Measurements from ENCODE around the gene LHFPL6. TPM values are rescaled to one million over a fixed set of nuclear protein-coding genes. Genes with fewer than 3 reads are reported as not detected.

The LHFPL6 gene
- total RNA-seq, 1 donor, result 0.31 TPM

DNA sequence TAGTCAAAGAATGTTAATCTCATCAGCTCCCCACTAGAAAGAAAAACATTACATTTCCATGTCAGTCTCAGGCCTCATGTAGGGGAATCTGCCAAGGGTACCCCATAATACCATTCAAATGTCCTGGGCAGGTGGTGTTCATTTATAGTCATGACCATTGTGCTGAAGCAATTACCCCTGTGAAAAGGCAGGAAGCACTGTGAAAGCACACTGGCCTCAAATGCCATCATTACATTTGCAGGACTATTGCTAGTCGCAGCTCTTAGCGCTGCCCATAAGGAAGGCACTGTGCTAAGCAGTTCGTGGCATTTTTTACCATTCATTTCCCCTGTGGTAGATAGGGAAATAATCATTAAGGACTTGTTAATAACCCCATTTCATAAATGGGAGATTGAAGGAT, 109.0 kb downstream of the LHFPL6 start:
- Histone ChIP-seq H3K27me3 (ENCODE audit: insufficient read depth, low read length) (no peaks in the 10 kb centered on the region), H3K4me1 (ENCODE audit: insufficient read depth, low read length) (no peaks in the 10 kb centered on the region), H3K4me3 (ENCODE audit: low read length) (no peak overlapping the region), H3K9me3 (ENCODE audit: low read depth, low read length) (no peaks in the 10 kb centered on the region)

- H3K4me1 ChIP-seq (ENCODE audit: insufficient read depth, low read length), result no peaks in the 10 kb centered on the region
- H3K4me3 ChIP-seq (ENCODE audit: low read length), result no peak overlapping the region
- no peaks in the 10 kb centered on the region for H3K9me3 ChIP-seq (ENCODE audit: low read depth, low read length)
- H3K27me3 ChIP-seq (ENCODE audit: insufficient read depth, low read length), result no peaks in the 10 kb centered on the region
Observed at GRCh38 chr13:39490136-39490535, 112.9 kb downstream of the LHFPL6 start.

DNA sequence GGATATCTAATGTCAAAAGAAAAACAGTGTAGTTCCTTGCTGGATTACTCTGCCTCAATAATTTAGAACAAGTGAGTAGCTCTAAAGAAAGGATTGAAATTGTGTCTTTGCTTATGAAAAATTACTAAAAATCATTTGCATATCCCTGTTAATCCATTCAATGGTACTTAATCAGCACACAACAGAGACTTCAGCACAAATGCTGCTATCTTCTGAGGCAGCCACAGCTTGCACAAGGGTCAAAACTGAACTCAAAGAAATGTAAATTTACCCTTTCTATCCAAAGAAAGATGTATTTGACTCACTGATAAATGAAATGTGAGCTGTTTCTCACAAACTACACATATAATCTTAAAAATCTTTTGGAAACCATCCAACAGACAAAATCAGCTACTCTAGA, 116.2 kb downstream of the LHFPL6 start:
- Histone ChIP-seq H3K9me3 (ENCODE audit: low read depth, low read length) (no peaks in the 10 kb centered on the region), H3K27me3 (ENCODE audit: insufficient read depth, low read length) (no peaks in the 10 kb centered on the region), H3K4me3 (ENCODE audit: low read length) (no peak overlapping the region), H3K4me1 (ENCODE audit: insufficient read depth, low read length) (no peaks in the 10 kb centered on the region)

GRCh38 chr13:39485314-39485700, 117.7 kb downstream of the LHFPL6 start:
- Histone ChIP-seq H3K9me3 (ENCODE audit: low read depth, low read length) (no peaks in the 10 kb centered on the region), H3K27me3 (ENCODE audit: insufficient read depth, low read length) (no peaks in the 10 kb centered on the region), H3K4me1 (ENCODE audit: insufficient read depth, low read length) (no peaks in the 10 kb centered on the region), H3K4me3 (ENCODE audit: low read length) (no peak overlapping the region)

GRCh38 chr13:39484506-39485313, 118.3 kb downstream of the LHFPL6 start:
- H3K4me3 ChIP-seq (ENCODE audit: low read length), result no peak overlapping the region
- H3K4me1 ChIP-seq (ENCODE audit: insufficient read depth, low read length), result no peaks in the 10 kb centered on the region
- H3K27me3 ChIP-seq (ENCODE audit: insufficient read depth, low read length), result no peaks in the 10 kb centered on the region
- no peaks in the 10 kb centered on the region for H3K9me3 ChIP-seq (ENCODE audit: low read depth, low read length)

GRCh38 chr13:39483326-39483725, 119.7 kb downstream of the LHFPL6 start:
- Histone ChIP-seq H3K4me3 (ENCODE audit: low read length) (no peak overlapping the region), H3K27me3 (ENCODE audit: insufficient read depth, low read length) (no peaks in the 10 kb centered on the region), H3K9me3 (ENCODE audit: low read depth, low read length) (no peaks in the 10 kb centered on the region), H3K4me1 (ENCODE audit: insufficient read depth, low read length) (no peaks in the 10 kb centered on the region)

DNA sequence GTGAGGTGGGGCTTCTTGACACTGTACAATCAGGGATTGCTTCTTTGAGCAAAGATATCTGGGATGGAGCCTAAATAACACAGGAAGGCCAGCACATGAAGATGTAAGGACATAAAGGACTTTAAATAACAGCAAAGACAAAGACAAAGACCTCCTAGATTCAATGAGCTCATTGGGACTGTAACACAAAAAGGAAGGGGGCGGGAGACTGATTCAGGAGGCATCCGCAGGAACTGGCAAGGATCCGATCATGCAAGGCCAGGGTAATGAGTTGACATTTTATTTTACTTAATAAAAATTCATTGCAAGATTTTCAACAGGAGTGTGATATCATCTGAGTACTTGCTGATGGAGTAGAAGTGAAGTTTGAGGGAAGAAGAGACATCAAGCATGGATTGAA, 121.5 kb downstream of the LHFPL6 start:
- Histone ChIP-seq H3K9me3 (ENCODE audit: low read depth, low read length) (no peaks in the 10 kb centered on the region), H3K27me3 (ENCODE audit: insufficient read depth, low read length) (no peaks in the 10 kb centered on the region), H3K4me1 (ENCODE audit: insufficient read depth, low read length) (no peaks in the 10 kb centered on the region), H3K4me3 (ENCODE audit: low read length) (no peak overlapping the region)

- no peaks in the 10 kb centered on the region for H3K27me3 ChIP-seq (ENCODE audit: insufficient read depth, low read length)
- H3K4me3 ChIP-seq (ENCODE audit: low read length), result no peak overlapping the region
Observed at GRCh38 chr13:39474600-39474999, 128.4 kb downstream of the LHFPL6 start.

DNA sequence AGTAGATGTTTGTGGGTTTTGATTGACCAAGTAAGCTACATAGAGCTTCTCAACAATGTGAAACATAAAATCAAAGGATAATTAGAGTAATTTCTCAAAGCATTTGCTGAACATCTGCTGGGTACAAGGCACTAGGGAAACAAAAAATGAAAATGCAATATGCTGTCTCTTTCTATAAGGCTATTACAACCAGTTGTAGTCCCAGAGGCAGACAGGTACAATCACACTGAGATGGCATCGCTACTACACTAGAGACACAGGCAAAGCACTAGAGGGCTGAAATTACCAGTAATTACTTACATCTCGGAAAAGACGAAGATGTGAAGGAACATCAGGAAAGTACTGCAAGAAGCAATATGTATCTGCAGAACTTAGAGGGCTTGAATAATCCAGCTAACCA, 133.3 kb downstream of the LHFPL6 start:
- Histone ChIP-seq H3K9me3 (ENCODE audit: low read depth, low read length) (no peaks in the 10 kb centered on the region), H3K4me3 (ENCODE audit: low read length) (no peak overlapping the region), H3K27me3 (ENCODE audit: insufficient read depth, low read length) (no peaks in the 10 kb centered on the region), H3K4me1 (ENCODE audit: insufficient read depth, low read length) (no peaks in the 10 kb centered on the region)

More at GRCh38 chr13:39474600-39474999, 128.4 kb downstream of the LHFPL6 start:
- no peaks in the 10 kb centered on the region for H3K9me3 ChIP-seq (ENCODE audit: low read depth, low read length)
- H3K4me1 ChIP-seq (ENCODE audit: insufficient read depth, low read length), result no peaks in the 10 kb centered on the region

GRCh38 chr13:39468306-39468705, 134.7 kb downstream of the LHFPL6 start:
- no peak overlapping the region for H3K4me3 ChIP-seq (ENCODE audit: low read length)
- no peaks in the 10 kb centered on the region for H3K9me3 ChIP-seq (ENCODE audit: low read depth, low read length)
- H3K4me1 ChIP-seq (ENCODE audit: insufficient read depth, low read length), result no peaks in the 10 kb centered on the region
- no peaks in the 10 kb centered on the region for H3K27me3 ChIP-seq (ENCODE audit: insufficient read depth, low read length)

DNA sequence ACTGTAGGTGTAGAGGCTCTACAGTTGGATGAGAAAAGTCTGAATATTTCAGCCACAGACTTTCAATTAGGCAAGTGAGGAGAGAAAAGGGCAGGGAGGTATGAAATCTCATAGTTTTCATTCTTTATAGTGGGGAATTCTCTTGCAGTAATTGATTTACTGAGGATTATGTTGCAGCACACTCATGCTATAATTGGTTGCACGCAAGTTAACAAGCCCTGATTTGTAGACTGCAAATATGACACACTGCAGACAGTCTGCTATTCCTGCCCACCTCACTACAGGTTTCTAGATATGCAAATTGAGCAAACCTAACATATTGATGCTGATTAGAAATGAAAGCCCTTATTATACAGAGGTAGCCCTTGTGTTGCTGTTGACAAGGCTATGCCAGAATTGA, 139.4 kb downstream of the LHFPL6 start:
- no peaks in the 10 kb centered on the region for H3K27me3 ChIP-seq (ENCODE audit: insufficient read depth, low read length)
- no peak overlapping the region for H3K4me3 ChIP-seq (ENCODE audit: low read length)
- no peaks in the 10 kb centered on the region for H3K9me3 ChIP-seq (ENCODE audit: low read depth, low read length)
- no peaks in the 10 kb centered on the region for H3K4me1 ChIP-seq (ENCODE audit: insufficient read depth, low read length)

- Histone ChIP-seq H3K27me3 (ENCODE audit: insufficient read depth, low read length) (no peaks in the 10 kb centered on the region), H3K4me1 (ENCODE audit: insufficient read depth, low read length) (no peaks in the 10 kb centered on the region), H3K9me3 (ENCODE audit: low read depth, low read length) (no peaks in the 10 kb centered on the region), H3K4me3 (ENCODE audit: low read length) (no peak overlapping the region)
Observed at GRCh38 chr13:39462906-39463305, 140.1 kb downstream of the LHFPL6 start.

DNA sequence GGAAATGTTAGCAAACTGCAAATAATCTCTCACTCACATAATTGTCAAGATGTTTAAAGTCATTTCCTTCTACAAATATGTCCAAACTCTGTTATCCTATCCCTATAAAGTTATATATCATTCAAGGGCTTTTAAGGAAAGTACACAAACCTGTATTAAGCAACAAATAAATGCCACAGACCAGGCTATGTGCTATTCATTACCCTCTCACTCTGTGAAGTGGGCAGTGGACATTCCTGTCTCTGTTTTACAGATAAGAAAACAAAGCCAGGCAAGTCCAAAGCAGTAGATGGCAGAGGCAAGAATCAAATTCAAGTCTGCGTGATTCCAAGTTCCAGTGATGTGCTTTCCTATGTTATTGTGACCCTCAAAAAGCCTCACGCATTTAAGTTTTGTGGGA, 140.6 kb downstream of the LHFPL6 start:
- no peaks in the 10 kb centered on the region for H3K9me3 ChIP-seq (ENCODE audit: low read depth, low read length)
- no peak overlapping the region for H3K4me3 ChIP-seq (ENCODE audit: low read length)
- H3K27me3 ChIP-seq (ENCODE audit: insufficient read depth, low read length), result no peaks in the 10 kb centered on the region
- no peaks in the 10 kb centered on the region for H3K4me1 ChIP-seq (ENCODE audit: insufficient read depth, low read length)

DNA sequence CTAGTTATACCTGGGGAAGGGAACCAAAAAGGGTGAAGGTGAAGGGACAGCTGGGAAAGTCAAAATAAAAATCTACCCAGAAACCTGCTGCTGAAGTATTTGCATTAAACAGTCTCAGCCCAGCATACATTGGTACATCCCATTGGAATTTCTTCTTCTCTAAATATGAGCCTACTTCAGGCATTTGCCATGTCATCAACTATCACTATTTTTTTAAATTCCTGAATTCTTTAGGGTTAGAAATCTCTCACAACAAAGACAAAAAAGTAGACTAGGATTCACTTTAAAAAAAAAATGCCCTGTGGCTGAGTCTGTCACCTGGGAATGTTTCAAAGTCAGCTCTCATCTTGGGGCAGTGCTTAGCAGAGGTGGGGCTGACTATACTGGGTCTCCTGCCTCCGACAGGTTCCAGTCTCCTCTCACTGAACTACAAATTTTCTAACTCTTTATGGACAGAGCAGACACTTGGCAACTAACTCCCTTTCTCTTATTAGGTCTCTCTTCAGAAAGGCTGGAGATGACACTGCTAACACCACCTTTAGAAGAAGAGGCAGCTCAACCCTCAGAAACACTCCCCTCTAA, 141.2 kb downstream of the LHFPL6 start:
- Histone ChIP-seq H3K4me1 (ENCODE audit: insufficient read depth, low read length) (no peaks in the 10 kb centered on the region), H3K9me3 (ENCODE audit: low read depth, low read length) (no peaks in the 10 kb centered on the region), H3K27me3 (ENCODE audit: insufficient read depth, low read length) (no peaks in the 10 kb centered on the region), H3K4me3 (ENCODE audit: low read length) (no peak overlapping the region)

GRCh38 chr13:39457274-39457673, 145.7 kb downstream of the LHFPL6 start:
- no peak overlapping the region for H3K4me3 ChIP-seq (ENCODE audit: low read length)
- H3K4me1 ChIP-seq (ENCODE audit: insufficient read depth, low read length), result peaks cover 7% of the 10 kb centered on the region
- no peaks in the 10 kb centered on the region for H3K27me3 ChIP-seq (ENCODE audit: insufficient read depth, low read length)
- H3K9me3 ChIP-seq (ENCODE audit: low read depth, low read length), result no peaks in the 10 kb centered on the region

All from mononuclear cell (primary cell).